Right lobe of liver (tissue), 6 donors: ENCODE results near the gene MRC2. TPM values are rescaled to one million over a fixed set of nuclear protein-coding genes. Genes with fewer than 3 reads are reported as not detected.

ENCODE experiments used
- ATAC-seq, 4 donors: fragments of 200-7000 bp; cut with Tn5 transposase; one replicate each; pipeline ENCODE4 v1.9.1; 2020; ENCODE audit warnings: mild to moderate bottlenecking in 4 of 4, moderate library complexity in 4 of 4
- DNase-seq, 3 donors: peaks; one replicate each; pipeline ENCODE4 v3.0.0-alpha.2; 2020
- H3K27ac ChIP-seq, 3 donors: fragments of 200-600 bp; one replicate each; pipeline ENCODE4 v1.8.0; 2022
- H3K27me3 ChIP-seq, 2 donors: fragments of 200-600 bp; one replicate each; pipeline ENCODE4 v1.8.0; 2022
- H3K36me3 ChIP-seq, 4 donors: fragments of 200-600 bp; sonication (generic) in 1 of 4; one replicate each; pipeline versions ENCODE4 v1.5.1 to v1.8.0; 2017 to 2022; ENCODE audit warnings: control low read depth in 1 of 4
- H3K4me1 ChIP-seq, 4 donors: fragments of 200-600 bp; sonication (generic) in 1 of 4; one replicate each; pipeline versions ENCODE4 v1.5.1 to v1.8.0; 2017 to 2022; ENCODE audit warnings: control low read depth in 1 of 4
- H3K4me3 ChIP-seq, 3 donors: fragments of 200-600 bp; one replicate each; pipeline ENCODE4 v1.8.0; 2022
- H3K9me3 ChIP-seq, 4 donors: fragments of 200-600 bp; sonication (generic) in 1 of 4; one replicate each; pipeline versions ENCODE4 v1.5.1 to v1.8.0; 2017 to 2022; ENCODE audit warnings: control low read depth in 1 of 4
- POLR2A ChIP-seq: fragments of 450-650 bp; IDR thresholded peaks from one replicate; pipeline ENCODE4 v1.6.1; 2017; ENCODE audit warnings: antibody characterized with exemption, mild to moderate bottlenecking
- WGBS: methylation state at CpG from one replicate; pipeline ENCODE4 v1.1.6; 2018; ENCODE audit warnings: low coverage, low lambda C conversion rate; ENCODE audit not compliant: insufficient coverage; ENCODE audit errors: missing lambda C conversion rate; 5-methylcytosine and 5-hydroxymethylcytosine counted together
- intact Hi-C, 2 donors: fragments of 100-400 bp; cut with DNase I; formaldehyde crosslinking; loops; one replicate each; pipeline versions ENCODE4 v1.11.2 to v1.14.1; 2022
- total RNA-seq, 6 experiments: library from RNA; depleted of rRNA in 2 of 6; stranded (reverse); fragments of >200 nt in 2 of 6; fragmentation: NEBNext Ultra II Directional in 3 of 6; extraction: Animal tissue kit (Norgen Biotek cat#: 25700) in 3 of 6; gene quantifications; one replicate each; pipeline versions ENCODE4 v1.1.0 to v1.2.4, GENCODE V29; 2016 to 2023
- TF ChIP-seq, protein P1 (sequence below), 4 donors: fragments of 200-600 bp in 3 of 4; fragments of 450-650 bp in 1 of 4; IDR thresholded peaks; one replicate each; pipeline versions ENCODE4 v1.5.1 to v1.8.0; 2016 to 2022; ENCODE audit warnings: antibody characterized with exemption in 4 of 4, mild to moderate bottlenecking in 2 of 4
- donor health status: DM: no; HTN: yes; CAD: no.
- donor health status: DM: no; HTN: no; CAD: no.
- donor health status: DM: no; HTN: no; CAD: no.
- donor health status: DM: no; HTN: yes; CAD: no.
- donor health status: DM: no; HTN: yes; CAD: no.

Gene MRC2
- total RNA-seq, 6 experiments from 2014 or later, result 1.7 to 7.4 (median 3.8) TPM

- H3K4me3 ChIP-seq, result no peak overlapping the region
- ATAC-seq, result no peak
- DNase-seq, result no peak
- 82% methylated on average over 3 of the region's 6 CpGs for WGBS
- TF ChIP-seq, protein P1, sequence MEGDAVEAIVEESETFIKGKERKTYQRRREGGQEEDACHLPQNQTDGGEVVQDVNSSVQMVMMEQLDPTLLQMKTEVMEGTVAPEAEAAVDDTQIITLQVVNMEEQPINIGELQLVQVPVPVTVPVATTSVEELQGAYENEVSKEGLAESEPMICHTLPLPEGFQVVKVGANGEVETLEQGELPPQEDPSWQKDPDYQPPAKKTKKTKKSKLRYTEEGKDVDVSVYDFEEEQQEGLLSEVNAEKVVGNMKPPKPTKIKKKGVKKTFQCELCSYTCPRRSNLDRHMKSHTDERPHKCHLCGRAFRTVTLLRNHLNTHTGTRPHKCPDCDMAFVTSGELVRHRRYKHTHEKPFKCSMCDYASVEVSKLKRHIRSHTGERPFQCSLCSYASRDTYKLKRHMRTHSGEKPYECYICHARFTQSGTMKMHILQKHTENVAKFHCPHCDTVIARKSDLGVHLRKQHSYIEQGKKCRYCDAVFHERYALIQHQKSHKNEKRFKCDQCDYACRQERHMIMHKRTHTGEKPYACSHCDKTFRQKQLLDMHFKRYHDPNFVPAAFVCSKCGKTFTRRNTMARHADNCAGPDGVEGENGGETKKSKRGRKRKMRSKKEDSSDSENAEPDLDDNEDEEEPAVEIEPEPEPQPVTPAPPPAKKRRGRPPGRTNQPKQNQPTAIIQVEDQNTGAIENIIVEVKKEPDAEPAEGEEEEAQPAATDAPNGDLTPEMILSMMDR (IDR thresholded peaks at IDR 0.05), result no peak
- TF ChIP-seq POLR2A, result no peak
- no peak overlapping the region for H3K27ac ChIP-seq
- intact Hi-C loops, result no loop called here
- H3K27me3 ChIP-seq, result no peaks in the 10 kb centered on the region
- no peaks in the 10 kb centered on the region for H3K9me3 ChIP-seq
- H3K36me3 ChIP-seq, result no peaks in the 10 kb centered on the region
- H3K4me1 ChIP-seq, result no peaks in the 10 kb centered on the region
Measured at GRCh38 chr17:62717589-62717855, 90.1 kb downstream of the MRC2 start.

DNA sequence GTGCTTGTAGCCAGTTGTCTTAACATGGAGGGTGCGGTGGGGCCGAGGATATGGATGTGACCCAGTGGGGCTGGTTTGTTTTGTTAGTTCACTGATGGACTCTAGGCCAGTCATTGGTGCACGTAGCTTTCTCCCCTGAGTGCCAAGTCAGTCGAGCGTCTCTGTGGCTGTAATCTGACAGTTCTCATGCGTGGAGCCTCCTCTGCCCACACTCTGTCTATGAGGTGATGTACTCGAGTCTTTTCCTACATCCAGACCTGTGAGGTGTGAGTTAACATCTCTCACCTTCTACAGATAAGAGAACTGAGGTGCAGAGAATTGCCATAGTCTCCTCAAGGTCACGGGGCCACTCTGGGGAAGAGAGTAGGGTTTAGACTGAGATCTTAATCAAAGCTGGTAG is 90.4 kb downstream of the MRC2 start:
- Histone ChIP-seq H3K36me3 (no peaks in the 10 kb centered on the region), H3K27ac (no peak overlapping the region), H3K9me3 (no peaks in the 10 kb centered on the region), H3K4me3 (no peak overlapping the region), H3K27me3 (no peaks in the 10 kb centered on the region), H3K4me1 (no peaks in the 10 kb centered on the region)
- no peak for DNase-seq
- TF ChIP-seq, protein P1 (IDR thresholded peaks at IDR 0.05), result no peak
- TF ChIP-seq POLR2A, result no peak
- WGBS, result 44% methylated on average over 6 of the region's 8 CpGs
- intact Hi-C loops, result no loop called here
- no peak for ATAC-seq

DNA sequence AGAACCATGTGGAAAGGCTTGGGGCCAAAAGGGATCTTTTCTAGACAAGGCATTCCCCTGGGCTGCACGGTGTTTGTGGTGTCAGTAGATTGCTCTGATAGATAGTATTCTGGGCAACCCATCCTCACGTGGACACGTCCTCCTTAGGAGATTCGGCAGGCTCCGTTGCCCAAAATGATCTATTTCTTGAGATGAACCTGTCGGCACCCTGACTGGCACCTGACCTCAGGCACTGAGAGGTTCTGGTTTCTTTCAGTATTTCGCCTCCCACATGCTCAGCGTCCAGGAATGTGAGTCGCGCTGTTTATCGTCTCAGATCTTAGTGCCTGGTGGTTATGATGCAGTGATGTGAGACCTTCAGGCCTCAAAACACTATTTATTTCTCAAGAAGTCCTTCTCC is 91.0 kb downstream of the MRC2 start:
- no peak for TF ChIP-seq POLR2A
- TF ChIP-seq, protein P1 (IDR thresholded peaks at IDR 0.05), result no peak
- Histone ChIP-seq H3K27me3 (no peaks in the 10 kb centered on the region), H3K27ac (no peak overlapping the region), H3K36me3 (no peaks in the 10 kb centered on the region), H3K9me3 (no peaks in the 10 kb centered on the region), H3K4me1 (no peaks in the 10 kb centered on the region), H3K4me3 (no peak overlapping the region)
- no peak for ATAC-seq
- DNase-seq, result no peak
- WGBS, result 75% methylated on average over 7 of the region's 11 CpGs
- intact Hi-C loops, result no loop called here

DNA sequence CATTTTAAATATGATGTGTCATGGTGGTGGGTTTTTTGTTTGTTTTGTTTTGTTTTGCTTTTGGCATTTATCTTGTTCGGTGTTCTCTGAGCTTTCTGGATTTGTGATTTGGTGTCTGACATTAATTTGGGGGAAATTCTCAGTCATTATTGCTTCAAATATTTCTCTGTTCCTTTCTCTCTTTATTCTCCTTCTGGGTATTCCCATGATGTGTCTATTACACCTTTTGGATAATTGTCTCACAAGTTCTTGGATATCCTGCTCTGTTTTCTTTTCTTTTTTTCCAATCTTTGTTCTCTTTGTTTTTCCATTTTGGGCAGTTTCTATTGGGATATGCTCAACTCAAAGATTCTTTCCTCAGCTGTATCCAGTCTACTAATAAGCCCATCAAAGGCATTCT is 92.1 kb downstream of the MRC2 start:
- DNase-seq (no peak), ATAC-seq (no peak)
- H3K27me3 ChIP-seq, result no peaks in the 10 kb centered on the region
- no peak for TF ChIP-seq POLR2A
- TF ChIP-seq, protein P1 (IDR thresholded peaks at IDR 0.05), result no peak
- intact Hi-C loops, result no loop called here
- no peaks in the 10 kb centered on the region for H3K9me3 ChIP-seq
- 80% methylated on average over 1 of the region's 1 CpG for WGBS
- no peak overlapping the region for H3K27ac ChIP-seq
- no peak overlapping the region for H3K4me3 ChIP-seq
- no peaks in the 10 kb centered on the region for H3K4me1 ChIP-seq
- H3K36me3 ChIP-seq, result no peaks in the 10 kb centered on the region

- H3K4me3 ChIP-seq, result no peak overlapping the region
- no peak for ATAC-seq
- no peaks in the 10 kb centered on the region for H3K4me1 ChIP-seq
- H3K9me3 ChIP-seq, result no peaks in the 10 kb centered on the region
- no peaks in the 10 kb centered on the region for H3K27me3 ChIP-seq
- WGBS, result 63% methylated on average over 3 of the region's 3 CpGs
- no peaks in the 10 kb centered on the region for H3K36me3 ChIP-seq
- no peak for TF ChIP-seq POLR2A
- TF ChIP-seq, protein P1 (IDR thresholded peaks at IDR 0.05), result peak in 3 of 4 donors; percentile 19 to 24 (median 19)
- no peak overlapping the region for H3K27ac ChIP-seq
- no peak for DNase-seq
- intact Hi-C loops, result no loop called here
Measured at GRCh38 chr17:62720126-62720850, 92.8 kb downstream of the MRC2 start.
